Measurements from ENCODE around the gene QSOX2.

- no peak for TF ChIP-seq CTCF (IDR thresholded peaks at IDR 0.05)
- TF ChIP-seq POLR2A (IDR thresholded peaks at IDR 0.05): no peak
Observed at GRCh38 chr9:136178061-136178772, 67.4 kb downstream of the QSOX2 start.
